ENCODE results near the gene LGI4. TPM values are rescaled to one million over a fixed set of nuclear protein-coding genes. Genes with fewer than 3 reads are reported as not detected.

Gene LGI4
- polyA plus RNA-seq (2011; rRNA removed) (0.17 and 0.25 TPM in 2 replicates), polyA minus RNA-seq (2011; rRNA and poly(A)+ RNA removed) (not detected in 2 replicates)

DNA sequence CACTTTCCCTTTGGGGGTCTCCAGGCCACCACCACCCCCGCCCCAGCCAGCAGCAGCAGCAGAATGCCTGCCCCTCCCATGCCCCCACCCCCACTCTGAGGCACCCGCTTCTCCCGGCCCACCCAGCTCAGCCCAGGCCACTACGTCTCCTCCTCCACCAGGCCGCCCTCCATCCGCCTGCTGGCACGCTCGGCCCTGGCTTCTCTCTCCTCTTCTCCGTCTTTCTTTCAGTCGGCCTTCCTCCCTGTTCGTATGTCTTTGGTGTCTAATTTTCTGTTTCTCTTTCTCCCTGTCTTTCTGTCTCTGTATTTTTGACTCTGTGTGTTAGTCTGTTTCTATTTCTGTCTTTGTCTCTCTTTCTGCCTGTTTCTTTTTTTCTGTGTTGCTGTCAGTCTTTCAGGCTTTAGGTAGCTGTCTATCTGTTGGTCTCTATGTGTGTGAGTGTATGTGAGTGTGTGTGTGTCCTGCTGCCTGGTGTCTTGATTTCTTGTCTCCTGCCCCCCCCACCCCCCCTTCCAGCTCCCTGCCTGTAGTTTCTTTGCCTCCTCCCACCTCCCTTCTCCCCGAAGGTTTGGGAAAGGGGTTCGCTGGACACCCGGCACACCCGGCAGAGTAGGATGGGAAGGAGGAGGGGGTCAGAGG is at the start of gene LGI4:
TSS of gene LGI4 (minus strand) at position 459 of the 642 bp plus-strand sequence. CDS start at position 80, 379 bp downstream.
- no peak within 1 kb of the TSS for H3K4me3 ChIP-seq (ENCODE audit: low read depth, low read length)
- POLR2A ChIA-PET: no interaction called here

DNA sequence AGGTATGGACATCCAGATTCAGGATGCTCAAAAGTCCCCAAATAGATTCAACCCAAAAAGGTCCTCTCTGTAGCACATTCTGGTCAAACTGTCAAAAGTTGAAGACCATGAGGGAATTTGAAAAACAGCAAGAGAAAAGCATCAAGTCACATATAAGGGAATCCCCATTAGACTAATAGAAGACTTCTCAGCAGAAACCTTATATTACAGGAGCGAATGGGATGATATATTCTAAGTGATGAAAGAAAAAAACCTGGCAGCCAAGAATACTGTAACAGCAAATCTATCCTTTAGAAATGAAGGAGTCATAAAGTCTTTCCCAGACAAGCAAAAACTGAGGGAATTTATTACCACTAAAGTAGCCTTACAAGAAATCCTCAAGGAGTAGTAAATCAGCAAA is 49.4 kb upstream of the LGI4 start:
- POLR2A ChIA-PET: no interaction called here
- H3K27me3 ChIP-seq (ENCODE audit: control insufficient read depth, insufficient read depth, low read length): peaks cover 4% of the 10 kb centered on the region; the same call in 1 of the 2 replicates
- no peak overlapping the region for H3K4me3 ChIP-seq (ENCODE audit: low read depth, low read length)
- no peak for DNase-seq (ENCODE audit: low read depth)
- CTCF ChIA-PET: interaction anchor here (0.6 kb wide), 1 partner anchor 30 kb away, joined by 3 read pairs; no protein-coding TSS in a partner anchor
- H3K36me3 ChIP-seq (ENCODE audit: control insufficient read depth, insufficient read depth, low read length): no peaks in the 10 kb centered on the region
- TF ChIP-seq, protein P1, sequence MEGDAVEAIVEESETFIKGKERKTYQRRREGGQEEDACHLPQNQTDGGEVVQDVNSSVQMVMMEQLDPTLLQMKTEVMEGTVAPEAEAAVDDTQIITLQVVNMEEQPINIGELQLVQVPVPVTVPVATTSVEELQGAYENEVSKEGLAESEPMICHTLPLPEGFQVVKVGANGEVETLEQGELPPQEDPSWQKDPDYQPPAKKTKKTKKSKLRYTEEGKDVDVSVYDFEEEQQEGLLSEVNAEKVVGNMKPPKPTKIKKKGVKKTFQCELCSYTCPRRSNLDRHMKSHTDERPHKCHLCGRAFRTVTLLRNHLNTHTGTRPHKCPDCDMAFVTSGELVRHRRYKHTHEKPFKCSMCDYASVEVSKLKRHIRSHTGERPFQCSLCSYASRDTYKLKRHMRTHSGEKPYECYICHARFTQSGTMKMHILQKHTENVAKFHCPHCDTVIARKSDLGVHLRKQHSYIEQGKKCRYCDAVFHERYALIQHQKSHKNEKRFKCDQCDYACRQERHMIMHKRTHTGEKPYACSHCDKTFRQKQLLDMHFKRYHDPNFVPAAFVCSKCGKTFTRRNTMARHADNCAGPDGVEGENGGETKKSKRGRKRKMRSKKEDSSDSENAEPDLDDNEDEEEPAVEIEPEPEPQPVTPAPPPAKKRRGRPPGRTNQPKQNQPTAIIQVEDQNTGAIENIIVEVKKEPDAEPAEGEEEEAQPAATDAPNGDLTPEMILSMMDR (IDR thresholded peaks at IDR 0.05; ENCODE audit: insufficient read depth, low read depth, low read length): no peak

More for the DNA sequence above, at the start of gene LGI4:
- DNase-seq (ENCODE audit: low read depth): no peak
- CTCF ChIA-PET: interaction anchor here (1.2 to 5.6 kb wide), 20 partner anchors 7 to 127 kb away, joined by 3 to 77 read pairs (median 12); partner anchors contain the start of genes FXYD3 and FXYD5
- TF ChIP-seq, protein P1 (IDR thresholded peaks at IDR 0.05; ENCODE audit: insufficient read depth, low read depth, low read length): no peak
- H3K27me3 ChIP-seq (ENCODE audit: control insufficient read depth, insufficient read depth, low read length): peaks cover 4% of the 10 kb centered on the region; the same call in 1 of the 2 replicates
- no peaks in the 10 kb centered on the region for H3K36me3 ChIP-seq (ENCODE audit: control insufficient read depth, insufficient read depth, low read length)

GRCh38 chr19:35181387-35181786 is 46.5 kb upstream of the LGI4 start:
- no peak for DNase-seq (ENCODE audit: low read depth)
- CTCF ChIA-PET: no interaction called here
- Histone ChIP-seq H3K4me3 (ENCODE audit: low read depth, low read length) (no peak overlapping the region), H3K27me3 (ENCODE audit: control insufficient read depth, insufficient read depth, low read length) (peaks cover 4% of the 10 kb centered on the region; the same call in 1 of the 2 replicates), H3K36me3 (ENCODE audit: control insufficient read depth, insufficient read depth, low read length) (no peaks in the 10 kb centered on the region)
- POLR2A ChIA-PET: no interaction called here
- TF ChIP-seq, protein P1 (IDR thresholded peaks at IDR 0.05; ENCODE audit: insufficient read depth, low read depth, low read length): no peak

DNA sequence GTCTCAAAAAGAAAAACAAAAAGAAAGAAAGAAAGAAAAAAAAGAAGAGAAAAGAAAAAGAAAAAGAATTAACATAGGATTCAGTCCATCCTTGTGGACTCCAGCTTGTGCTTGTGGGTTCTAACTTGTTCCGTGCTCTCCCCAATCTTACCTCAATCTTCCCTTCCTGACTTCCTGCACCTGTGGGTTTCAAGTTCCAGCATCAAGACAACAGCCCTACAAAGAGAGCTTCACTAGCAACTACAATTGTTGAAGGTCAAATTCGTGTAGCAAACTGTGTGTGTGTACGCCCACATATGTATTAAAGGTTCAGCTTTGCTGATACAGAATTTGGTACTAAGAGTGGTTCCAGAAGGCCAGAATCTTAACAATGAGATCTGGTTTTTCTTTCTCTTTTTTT is 45.0 kb upstream of the LGI4 start:
- TF ChIP-seq, protein P1 (IDR thresholded peaks at IDR 0.05; ENCODE audit: insufficient read depth, low read depth, low read length): no peak
- no peak for DNase-seq (ENCODE audit: low read depth)
- no peak overlapping the region for H3K4me3 ChIP-seq (ENCODE audit: low read depth, low read length)
- H3K36me3 ChIP-seq (ENCODE audit: control insufficient read depth, insufficient read depth, low read length): no peaks in the 10 kb centered on the region
- peaks cover 4% of the 10 kb centered on the region; the same call in 1 of the 2 replicates for H3K27me3 ChIP-seq (ENCODE audit: control insufficient read depth, insufficient read depth, low read length)
- POLR2A ChIA-PET: no interaction called here
- CTCF ChIA-PET: no interaction called here

GRCh38 chr19:35178701-35179100 is 43.8 kb upstream of the LGI4 start:
- TF ChIP-seq, protein P1 (IDR thresholded peaks at IDR 0.05; ENCODE audit: insufficient read depth, low read depth, low read length): no peak
- CTCF ChIA-PET: no interaction called here
- DNase-seq (ENCODE audit: low read depth): no peak
- no peak overlapping the region for H3K4me3 ChIP-seq (ENCODE audit: low read depth, low read length)
- peaks cover 4% of the 10 kb centered on the region; the same call in 1 of the 2 replicates for H3K27me3 ChIP-seq (ENCODE audit: control insufficient read depth, insufficient read depth, low read length)
- no peaks in the 10 kb centered on the region for H3K36me3 ChIP-seq (ENCODE audit: control insufficient read depth, insufficient read depth, low read length)
- POLR2A ChIA-PET: no interaction called here

Measured in BJ (cell line).